GM10266 (cell line): Measurements from ENCODE around the gene NDUFB7.
A peak's percentile ranks its signal among the peaks of the same experiment; 100 is the strongest.
"Not testable (repeated sequence)": the region's sequence is repeated elsewhere in the genome, so short reads cannot be mapped to it uniquely, and the experiment has no call there.

ENCODE experiments used
- DNase-seq: peaks from one replicate; pipeline ENCODE4 v3.0.0; 2012; ENCODE audit errors: extremely low spot score
- CTCF ChIP-seq: IDR thresholded peaks from 2 replicates; pipeline ENCODE4 v1.5.1; 2012; ENCODE audit warnings: mild to moderate bottlenecking, low read depth; ENCODE audit not compliant: control insufficient read depth, insufficient read depth; ENCODE audit errors: missing control alignments

NDUFB7 gene

GRCh38 chr19:14571695-14572490 is at the start of gene NDUFB7:
Gene NDUFB7 (minus strand): TSS chr19:14572066. CDS start chr19:14572000, 66 bp downstream.
- peak; percentile 88 for DNase-seq
- peak; percentile 95 for TF ChIP-seq CTCF

GRCh38 chr19:14619404-14619803 is 47.5 kb upstream of the NDUFB7 start:
- TF ChIP-seq CTCF, result no peak
- no peak for DNase-seq

DNA sequence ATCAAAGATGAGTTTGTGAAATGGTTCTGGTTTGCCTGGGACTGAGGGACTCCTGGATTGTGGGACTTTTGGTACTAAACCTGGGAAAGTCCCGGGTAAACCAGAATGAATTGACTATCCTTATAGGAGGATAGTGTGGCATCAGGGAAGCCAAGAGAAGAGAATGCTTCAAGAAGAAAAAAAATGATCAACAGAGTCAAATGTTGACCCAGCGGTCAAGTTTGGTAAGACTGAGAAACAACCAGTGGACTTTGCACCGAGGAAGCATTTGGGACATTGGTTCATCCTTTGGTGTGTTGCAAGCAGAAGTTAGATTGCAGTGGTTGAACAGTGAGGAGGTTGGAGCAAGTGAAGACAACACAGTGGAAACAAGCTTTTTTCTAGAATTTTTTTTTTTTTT is 44.5 kb upstream of the NDUFB7 start:
- no peak for TF ChIP-seq CTCF
- no peak for DNase-seq

- no peak for TF ChIP-seq CTCF
- DNase-seq, result no peak
Observed at GRCh38 chr19:14615623-14616022, 43.8 kb upstream of the NDUFB7 start.

DNA sequence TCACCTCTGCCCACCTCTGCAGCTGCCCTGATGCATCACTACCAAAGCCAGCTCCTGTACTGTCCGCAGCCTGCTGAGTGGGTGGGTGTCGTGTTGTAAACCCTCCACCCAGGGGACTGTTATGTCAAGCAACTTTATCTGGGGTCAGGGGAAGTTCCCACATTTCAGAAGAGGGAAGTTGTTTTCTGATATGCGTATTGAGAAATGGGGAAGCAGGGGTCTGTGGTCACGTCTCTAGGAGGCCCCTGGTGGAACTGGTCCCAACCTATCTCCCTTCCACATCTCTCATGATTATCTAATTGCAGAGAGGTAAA is 42.2 kb upstream of the NDUFB7 start:
- no peak for TF ChIP-seq CTCF
- peak; percentile 54 for DNase-seq

- DNase-seq, result not testable (repeated sequence)
Observed at GRCh38 chr19:14613399-14614098, 41.7 kb upstream of the NDUFB7 start.

GRCh38 chr19:14612657-14613056 is 40.8 kb upstream of the NDUFB7 start:
- TF ChIP-seq CTCF, result no peak
- DNase-seq, result no peak

GRCh38 chr19:14612242-14612641 is 40.4 kb upstream of the NDUFB7 start:
- not testable (repeated sequence) for DNase-seq
